T-helper 1 cell treated with Interleukin-12 subunit alpha and Interleukin-12 subunit beta and Interleukin-4 antibody, amounts not matched to agents 30 ng/mL and 1 ng/mL, for 36 hours (primary cell): ENCODE measurements around the gene BABAM2. TPM values are rescaled to one million over a fixed set of nuclear protein-coding genes. Genes with fewer than 3 reads are reported as not detected.

Experiments used
- intact Hi-C: fragments of 100-400 bp; cut with micrococcal nuclease; formaldehyde crosslinking; loops from one replicate; pipeline ENCODE4 v1.15.1; 2024
- total RNA-seq: library from RNA; stranded (reverse); gene quantifications from 2 replicates; pipeline ENCODE4 v1.2.3, GENCODE V29; 2022

The BABAM2 gene
- total RNA-seq, 1 donor from 2014 or later = 40.8 TPM

DNA sequence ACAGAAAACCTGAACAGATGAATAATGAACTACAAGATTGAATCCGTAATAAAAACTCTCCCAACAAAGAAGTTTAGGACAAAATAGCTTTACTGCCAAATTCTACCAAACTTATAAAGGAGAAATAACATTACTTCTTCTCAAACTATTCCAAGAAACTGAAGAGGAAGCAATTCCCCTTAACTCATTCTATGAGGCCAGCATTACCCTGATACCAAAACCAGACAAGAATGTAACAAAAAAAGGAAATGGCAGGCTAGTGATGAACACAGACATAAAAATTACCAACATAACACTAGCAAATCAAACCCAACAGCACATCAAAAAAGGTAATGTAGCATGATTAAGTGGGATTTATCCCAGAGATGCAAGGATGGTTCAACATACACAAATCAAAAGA, 288.4 kb downstream of the BABAM2 start:
- intact Hi-C loops = loop anchor here (5.0 kb wide), 1 partner anchor 73 kb away; no protein-coding TSS in a partner anchor

DNA sequence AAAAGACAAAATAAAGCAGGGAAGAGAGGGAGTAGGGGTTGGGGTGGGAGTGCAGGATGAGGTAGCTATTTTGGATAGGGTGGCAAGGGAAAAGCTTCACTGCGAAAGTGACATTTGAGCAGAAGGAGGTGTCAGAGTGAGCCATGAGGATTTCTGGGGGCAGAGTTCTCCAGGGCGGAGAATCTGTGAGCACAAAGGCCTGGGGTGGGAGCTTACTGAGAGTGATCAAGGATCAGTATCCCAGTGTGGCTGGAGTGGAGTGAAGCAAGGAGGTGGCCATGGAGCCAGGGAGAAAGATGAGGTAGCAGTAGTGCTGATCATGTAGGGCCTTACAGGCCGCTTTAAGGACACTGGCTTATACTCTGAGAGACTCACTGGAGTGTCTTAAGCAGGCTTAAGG, 291.3 kb downstream of the BABAM2 start:
- intact Hi-C loops = no loop called here

DNA sequence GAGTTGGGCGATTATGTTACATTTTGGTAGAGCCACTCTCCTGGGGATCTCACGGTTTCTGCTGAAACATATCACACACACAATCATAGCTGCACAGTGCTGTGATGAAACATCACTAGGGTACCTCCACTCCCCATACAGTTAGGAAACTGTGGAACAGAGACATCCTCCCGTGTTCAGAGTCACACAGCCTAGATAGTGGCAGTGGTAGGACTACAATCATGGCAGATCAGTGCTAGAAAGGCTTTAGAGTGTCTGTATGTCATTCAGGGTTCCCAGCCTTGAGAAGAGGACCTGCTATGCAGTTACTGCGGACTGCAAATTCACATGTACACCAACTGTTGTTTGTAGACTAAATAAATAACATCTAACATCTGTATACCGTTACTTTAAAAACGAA, 291.8 kb downstream of the BABAM2 start:
- intact Hi-C loops = no loop called here

DNA sequence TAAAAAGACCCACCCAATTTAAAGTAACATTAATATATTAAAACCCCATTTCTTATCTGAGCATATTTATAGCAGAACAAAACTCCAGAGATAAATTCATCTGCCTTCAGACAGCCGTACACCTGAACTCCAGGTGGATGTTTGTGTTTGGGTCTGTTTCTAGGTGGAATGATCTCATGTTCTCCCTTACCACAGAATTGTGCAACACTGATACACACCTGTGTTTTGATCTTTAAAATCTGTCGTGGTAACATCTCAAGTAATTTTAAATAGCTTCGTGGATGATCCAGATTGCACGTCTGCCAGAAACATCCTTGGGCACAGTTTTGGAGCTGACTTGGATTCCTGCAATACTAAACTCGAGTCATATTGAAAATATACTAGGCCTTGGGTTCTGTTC, 294.6 kb downstream of the BABAM2 start:
- intact Hi-C loops = no loop called here

DNA sequence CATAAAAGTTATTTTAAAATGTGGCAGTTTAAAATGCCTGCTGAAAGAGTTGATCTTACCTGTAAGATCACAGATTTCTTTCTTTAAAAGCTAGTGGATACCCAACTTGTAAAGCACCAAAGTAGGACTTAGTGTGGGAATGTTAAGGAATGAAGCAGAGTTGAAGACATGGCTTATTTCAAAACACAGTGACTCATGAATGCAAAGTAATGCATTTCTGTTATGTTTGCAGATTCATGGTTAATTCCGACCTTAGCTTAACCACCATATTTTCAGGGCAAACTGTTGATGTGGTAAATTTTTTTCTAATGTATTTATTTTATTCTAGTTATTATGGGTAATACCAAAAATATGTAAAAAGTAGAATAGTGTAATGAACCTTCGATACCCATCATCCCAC, 295.4 kb downstream of the BABAM2 start:
- intact Hi-C loops = no loop called here

DNA sequence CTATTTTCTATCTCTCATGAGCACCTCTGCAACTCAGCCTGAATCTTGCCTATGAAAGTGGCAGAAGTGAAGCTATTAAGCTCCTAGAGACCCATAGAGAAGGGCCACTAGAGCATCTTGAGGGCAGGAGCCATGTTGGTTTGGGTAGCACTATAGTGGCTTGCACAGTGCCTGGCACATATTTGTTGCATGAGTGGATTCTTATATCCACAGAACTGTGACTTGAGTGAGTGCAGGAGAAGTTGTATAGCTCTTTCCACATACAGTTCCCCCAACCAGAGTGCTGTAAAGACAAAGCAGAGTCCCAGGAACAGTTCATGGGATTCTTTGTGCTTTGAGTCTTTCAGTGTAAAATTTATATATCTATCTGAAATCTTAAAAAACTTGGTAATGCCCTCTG, 296.7 kb downstream of the BABAM2 start:
- intact Hi-C loops = no loop called here

DNA sequence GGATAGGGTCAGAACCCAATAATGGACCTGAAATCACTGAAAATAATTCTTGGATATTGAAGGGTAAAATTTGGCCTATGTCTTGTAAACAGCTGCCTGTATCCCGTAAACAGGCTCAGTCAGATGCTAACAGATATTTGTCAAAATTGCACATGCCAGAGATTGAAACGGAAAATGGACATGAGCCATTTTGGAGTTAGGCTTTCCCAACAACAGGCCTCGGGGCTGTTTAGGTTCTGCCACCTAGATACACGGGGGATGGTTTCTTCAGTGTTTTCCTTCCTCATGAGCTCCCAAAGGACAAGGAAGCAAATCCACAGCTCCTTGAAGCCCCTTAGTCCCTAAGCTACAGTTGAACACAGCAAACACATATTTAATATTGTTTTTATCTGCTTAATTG, 297.9 kb downstream of the BABAM2 start:
- intact Hi-C loops = no loop called here

DNA sequence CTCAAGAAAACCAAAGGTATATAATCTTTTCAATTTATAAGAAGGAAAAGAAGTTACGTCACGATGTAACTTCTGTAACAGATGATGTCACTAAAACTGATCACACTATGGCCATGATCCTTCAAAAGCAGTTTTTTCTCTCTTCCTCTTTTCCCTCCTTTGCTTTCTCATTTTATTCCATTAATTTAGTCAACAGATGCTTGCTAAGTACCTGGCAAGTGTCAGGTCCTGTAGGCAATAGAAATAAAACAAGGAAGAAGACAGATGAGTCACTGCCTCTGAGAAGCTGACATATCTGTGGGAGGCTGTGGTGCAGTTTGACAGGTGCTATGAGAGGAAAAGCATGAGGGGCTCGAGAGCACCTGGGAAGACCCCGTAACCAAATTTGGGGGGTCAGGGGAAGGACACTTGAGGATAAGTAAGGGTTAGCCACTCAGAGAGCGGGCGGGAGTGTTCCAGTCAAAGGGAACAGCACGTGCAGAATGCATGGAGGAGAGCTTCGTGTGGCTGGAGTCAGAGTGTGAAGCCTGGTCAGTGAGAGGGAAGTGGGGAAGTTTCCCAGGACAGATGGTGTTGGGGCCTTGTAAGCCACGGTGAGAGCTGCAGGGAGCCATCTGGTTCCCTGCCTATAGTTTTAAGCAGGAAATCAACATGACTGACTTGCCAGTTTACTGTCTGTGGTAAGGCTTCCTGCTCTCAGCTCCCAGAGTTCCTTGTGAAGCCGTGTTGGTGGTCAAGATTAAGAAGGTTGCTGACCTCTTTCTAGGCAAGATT, 303.3 kb downstream of the BABAM2 start:
- intact Hi-C loops = no loop called here

DNA sequence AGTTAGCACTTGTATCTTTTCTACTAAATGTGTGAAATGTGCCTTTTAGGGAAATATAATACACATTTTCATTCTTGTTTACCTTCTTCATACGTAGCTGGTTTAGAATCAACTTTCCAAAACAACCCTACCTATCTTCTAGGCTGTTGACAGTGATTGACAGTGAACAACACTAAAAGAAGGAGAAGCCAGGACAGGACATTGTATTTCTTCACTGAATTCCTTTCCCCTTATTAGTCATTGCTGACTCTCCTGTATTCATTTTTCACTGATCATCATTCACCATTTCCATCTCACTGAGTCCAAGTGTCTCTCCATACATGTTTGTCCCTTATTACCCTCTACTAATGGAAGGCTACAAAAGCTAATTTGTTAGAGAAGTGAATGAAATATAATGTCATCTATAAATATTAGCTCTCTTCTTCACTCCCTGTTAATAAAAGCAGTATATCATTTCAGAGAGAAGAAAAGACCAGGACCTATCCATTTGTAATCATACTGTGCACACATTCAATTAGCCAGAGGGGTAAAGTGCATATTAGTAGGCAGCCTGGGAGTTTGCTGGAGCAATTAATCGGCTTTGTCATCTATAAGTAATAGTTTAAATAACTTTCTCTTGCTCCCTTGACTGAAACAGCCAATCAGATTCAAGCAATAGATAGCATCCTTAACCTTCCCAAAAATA, 309.6 kb downstream of the BABAM2 start:
- intact Hi-C loops = no loop called here

DNA sequence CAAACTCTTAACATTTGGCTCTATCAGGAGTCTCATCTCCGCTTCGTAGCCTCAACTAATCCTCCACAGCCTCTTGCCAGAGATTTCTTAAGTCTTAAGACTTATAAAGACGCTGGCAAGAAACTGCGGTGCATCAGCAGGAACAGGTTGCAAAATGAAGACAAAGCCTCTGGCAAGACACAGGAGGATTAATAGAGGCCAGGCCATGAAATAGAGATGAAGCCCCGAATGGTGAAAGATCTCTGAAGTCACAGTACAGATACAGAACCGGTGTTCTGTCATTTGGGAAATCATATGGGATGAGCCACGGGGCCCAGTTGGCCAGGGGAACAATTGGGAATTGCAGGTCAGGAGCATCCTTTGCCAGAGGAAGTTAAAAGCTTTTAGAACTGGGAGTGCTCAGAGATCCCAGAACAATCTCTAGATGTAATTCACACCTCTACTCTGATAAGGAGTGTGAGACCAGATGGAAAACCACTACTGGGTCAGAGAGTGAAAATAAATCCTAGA, 311.2 kb downstream of the BABAM2 start:
- intact Hi-C loops = no loop called here

DNA sequence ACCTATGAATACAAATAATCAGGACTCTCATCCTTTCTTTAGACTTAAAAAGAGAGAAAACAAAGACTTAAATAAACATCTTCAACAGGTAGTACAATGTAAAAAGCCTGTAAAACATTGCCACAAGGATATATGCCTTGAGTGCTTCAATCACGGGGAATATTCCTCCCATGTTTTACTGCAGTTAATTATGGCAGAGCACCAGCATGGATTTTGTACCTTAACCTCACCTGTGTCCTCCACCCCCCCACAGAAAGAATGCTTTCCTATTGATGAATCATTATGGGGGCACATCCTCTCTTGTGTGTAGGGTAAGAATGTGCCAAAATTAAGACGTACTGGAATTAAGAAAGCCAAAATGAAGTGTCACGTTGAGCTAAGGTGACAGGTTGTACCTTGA, 312.2 kb downstream of the BABAM2 start:
- intact Hi-C loops = no loop called here

DNA sequence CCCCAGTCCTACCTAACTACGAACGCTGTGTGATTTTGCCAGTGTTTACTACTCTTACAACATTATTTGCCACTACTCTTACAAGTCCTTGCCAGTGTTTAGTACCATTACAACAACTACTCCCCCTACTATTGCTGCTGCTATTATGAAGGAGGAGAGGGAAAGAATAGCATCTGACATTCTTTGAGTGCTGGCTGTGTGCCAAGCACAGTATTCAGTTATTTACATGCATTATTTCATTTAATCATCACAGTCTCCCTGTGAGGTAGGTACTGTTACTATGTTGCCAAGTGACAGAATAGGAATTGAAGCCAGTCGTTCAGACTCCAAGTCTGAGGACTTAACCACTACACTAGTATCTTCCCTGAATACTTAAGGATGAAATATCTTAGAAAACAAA, 316.2 kb downstream of the BABAM2 start:
- intact Hi-C loops = no loop called here

DNA sequence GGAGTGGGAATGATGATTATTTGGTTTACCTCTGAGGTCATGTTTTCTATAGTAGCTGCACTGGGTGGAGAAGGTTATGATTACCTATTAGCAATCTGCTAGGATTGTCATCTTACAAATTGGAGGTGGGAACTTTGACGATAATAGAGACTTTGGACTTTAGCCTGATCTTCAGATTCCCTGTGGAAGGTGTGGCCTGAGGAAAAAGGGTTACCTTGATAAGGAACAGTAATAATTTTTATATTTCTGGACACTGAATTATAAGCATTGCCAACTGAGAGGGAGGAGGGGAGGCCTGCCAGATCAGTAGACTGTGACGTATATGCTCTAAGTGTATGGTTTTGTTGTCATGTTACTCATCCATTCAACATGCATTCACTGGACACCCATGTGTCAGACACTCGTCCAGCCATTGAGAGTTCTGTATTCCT, 318.7 kb downstream of the BABAM2 start:
- intact Hi-C loops = no loop called here

DNA sequence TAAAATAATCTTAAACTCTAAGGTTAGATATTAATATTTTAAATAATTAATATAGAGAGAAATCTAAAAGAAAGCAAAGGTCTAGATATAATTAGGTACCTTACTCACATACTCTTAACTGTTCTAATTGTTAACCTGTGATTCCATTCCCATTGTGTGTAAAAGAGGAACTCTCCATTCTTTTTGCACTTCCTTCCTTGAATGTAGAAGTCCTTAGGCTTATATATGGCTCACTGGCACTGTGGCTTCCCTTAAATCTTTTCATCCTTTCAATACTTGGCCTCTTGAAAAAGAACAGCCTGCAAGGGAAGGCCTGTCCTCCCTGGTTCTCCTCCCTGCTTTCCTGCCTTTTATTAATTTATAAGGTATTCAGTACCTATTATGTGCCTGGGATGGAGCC, 319.3 kb downstream of the BABAM2 start:
- intact Hi-C loops = loop anchor here (10.0 kb wide), 1 partner anchor 175 kb away; no protein-coding TSS in a partner anchor

DNA sequence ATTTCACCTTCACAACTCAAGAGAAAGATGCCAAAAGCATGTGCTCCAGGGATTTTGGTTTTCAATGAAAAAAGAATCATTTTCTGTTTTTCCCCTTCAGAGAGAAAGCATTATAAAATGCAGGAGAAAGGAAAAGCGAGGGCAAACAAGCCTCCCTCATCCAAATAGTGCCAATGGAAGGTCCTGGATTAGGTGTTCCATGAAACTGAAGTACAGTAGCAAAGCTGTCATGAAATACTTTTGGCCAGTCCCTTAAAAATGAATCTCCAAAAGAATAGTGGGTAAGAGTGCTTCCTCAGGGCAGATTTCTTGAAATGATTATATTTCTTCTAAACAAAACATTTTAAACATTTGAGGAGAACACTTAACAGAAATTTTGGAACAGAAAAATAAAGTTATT, 320.0 kb downstream of the BABAM2 start:
- intact Hi-C loops = loop anchor here (10.0 kb wide), 1 partner anchor 176 kb away; no protein-coding TSS in a partner anchor

DNA sequence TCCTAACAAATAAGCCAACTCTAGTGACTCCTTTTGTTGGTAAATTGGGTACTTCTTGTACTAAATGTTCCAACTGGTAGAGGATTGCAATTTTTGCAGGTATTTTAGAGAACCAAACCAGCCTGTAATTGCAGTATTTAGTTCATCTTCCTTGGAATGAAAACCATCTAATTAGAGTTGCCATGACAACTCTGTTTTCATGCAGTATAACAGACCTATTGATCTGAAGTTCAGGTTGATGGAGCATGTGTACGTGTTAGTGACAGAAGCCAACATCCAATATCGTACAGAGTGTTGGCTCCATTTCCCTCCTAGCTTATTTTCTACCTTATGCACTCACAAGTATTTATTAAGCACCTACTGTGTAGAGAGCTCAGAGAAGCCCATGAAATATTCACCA, 325.8 kb downstream of the BABAM2 start:
- intact Hi-C loops = loop anchor here (10.0 kb wide), 1 partner anchor 182 kb away; no protein-coding TSS in a partner anchor

DNA sequence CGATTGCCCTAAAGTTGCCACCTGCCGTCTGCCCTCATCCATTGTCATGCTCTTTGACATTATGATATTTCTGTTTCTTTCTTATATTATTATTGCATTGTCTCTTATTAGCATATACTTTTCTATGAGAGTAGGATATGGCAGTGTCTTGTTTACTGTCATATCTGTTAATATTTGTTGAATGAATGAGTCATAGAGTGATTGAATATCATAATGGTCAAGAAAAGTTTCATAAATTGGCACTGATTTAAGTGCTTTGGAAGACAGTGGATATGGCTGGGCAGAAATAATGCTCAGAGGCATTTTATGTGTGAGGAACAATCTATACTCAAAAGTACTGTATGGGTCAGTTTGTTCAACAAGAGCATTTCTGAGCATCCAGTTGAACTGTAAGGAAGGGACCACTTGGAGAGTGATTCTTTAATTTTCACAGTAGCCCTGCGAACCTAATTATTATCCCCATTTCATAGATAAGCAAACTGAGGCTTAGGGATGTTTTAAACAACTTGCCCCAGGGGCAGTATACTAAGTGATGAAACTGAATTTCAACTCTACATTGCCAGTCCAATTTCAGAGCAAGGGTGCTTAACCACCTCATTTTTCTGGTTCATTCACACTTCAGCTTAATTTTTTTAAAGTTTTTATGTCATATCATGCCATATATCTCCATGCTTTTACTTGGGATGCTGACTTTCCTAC, 326.7 kb downstream of the BABAM2 start:
- intact Hi-C loops = loop anchor here (10.0 kb wide), 1 partner anchor 182 kb away; no protein-coding TSS in a partner anchor

DNA sequence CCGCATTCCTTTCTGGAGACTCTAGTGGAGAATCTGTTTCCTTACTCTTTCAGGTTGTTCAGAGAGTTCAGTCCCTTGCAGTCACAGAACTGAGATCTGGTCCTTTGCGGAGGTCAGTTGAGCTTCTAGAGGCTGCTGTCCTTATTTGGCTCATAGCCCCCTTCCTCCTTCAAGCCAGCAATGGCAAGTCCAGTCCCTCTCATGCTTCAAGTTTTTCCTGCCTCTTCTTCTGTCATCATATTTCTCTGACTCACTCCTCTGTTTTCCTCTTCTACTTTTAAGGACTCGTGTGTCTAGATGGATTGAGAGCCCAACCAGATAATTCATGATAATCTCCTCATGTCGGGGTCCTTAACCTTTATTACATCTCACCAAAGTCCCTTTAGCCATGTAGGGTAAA, 328.6 kb downstream of the BABAM2 start:
- intact Hi-C loops = loop anchor here (10.0 kb wide), 1 partner anchor 184 kb away; no protein-coding TSS in a partner anchor

DNA sequence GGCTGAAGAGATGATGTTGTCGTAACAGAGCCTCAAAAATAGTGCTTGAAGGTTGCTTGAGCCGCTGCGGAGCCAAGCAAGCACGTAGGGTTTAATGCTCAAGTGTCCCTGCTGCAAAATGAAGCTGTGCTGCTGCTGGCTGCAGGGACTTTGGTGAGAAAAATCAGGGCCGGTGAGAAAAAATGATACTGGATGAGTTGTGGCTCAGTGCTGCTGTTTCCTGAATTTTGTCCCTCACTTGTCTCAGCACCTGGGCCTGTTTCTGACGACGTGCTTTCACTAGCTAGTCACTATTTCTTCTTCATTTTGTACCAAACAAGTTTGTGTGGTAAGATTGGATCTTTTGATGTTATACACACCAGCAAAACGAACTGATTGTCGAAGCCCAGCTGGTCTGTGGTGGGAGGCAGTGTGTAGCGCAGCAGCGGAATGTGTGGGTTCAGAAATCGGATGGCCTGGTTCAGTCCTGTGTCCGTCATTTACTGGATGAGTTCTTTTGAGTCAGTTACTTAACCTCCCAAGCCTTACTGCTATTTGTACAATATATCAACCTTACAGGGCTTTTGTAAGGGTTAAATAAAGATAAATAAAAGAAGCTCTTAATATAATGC, 329.3 kb downstream of the BABAM2 start:
- intact Hi-C loops = loop anchor here (10.0 kb wide), 1 partner anchor 185 kb away; no protein-coding TSS in a partner anchor

DNA sequence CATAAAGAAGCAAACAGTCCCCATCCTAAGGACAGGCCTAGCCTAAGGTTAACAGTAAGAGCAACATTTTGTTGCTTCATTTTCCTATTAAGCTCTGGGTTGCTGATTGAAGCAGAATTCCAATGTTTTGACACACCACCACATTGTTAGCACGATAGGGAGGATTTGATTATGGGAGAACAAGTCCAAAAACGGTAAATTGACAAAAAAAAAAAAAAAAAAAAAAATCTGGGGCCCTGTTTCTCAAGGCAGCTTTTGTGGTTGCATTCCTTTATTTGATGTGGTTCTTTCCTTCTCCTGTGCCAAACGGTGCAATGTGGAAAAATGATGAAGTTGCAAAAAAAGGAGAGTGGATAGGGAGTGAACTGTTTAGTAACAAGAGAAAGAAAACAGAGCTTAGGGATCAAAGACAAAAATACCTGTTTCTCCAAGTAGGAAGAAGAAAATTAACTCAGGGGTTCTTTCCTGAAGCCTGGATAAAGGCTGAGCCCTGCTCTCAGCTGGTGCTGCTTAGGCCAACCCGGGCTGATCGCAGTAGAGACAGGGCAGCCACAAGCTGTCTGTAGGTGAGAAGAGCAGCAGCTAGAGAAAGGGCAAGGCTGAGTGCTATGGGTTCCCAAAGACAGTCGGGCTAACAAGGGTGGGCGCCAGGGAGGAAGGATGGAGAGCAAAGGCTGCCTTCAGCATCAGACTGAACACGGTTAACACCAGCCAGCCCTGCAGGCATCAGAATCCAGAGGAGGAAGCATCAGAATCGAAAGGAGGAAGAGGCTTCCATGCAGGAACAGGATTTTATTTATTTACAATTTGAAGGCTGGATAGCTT, 334.3 kb downstream of the BABAM2 start:
- intact Hi-C loops = no loop called here
